Measurements from ENCODE around the gene ANKK1.

ANKK1 gene

GRCh38 chr11:113394919-113395318 is 7.3 kb downstream of the ANKK1 start:
- H3K4me3 ChIP-seq (ENCODE audit: low read length): no peak overlapping the region
- no peak for TF ChIP-seq ZNF274 (IDR thresholded peaks at IDR 0.05; ENCODE audit: low read depth, low read length)

- no peak overlapping the region for H3K4me3 ChIP-seq (ENCODE audit: low read length)
- TF ChIP-seq ZNF274 (IDR thresholded peaks at IDR 0.05; ENCODE audit: low read depth, low read length): no peak
Observed at GRCh38 chr11:113395782-113396336, 8.3 kb downstream of the ANKK1 start.

DNA sequence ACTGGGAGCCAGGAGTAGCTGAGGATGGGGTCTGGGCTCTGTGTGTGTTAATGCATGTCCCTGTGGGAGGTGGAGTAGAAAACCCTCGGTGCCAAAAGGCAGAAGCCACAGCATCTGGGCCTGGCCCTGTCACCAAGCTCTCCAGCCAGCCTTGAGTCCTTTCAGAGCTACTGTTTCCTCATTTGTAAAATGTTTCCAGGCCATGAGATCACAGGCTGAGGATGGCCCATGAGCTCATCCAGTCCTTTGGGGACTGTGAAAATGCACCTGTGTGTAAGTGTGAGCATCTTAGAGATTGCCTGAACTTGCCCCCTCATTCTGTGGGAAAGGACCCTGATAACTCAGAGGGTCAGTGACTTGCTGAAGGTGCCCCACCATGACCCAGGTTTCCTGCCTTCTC is 9.1 kb downstream of the ANKK1 start:
- TF ChIP-seq ZNF274 (IDR thresholded peaks at IDR 0.05; ENCODE audit: low read depth, low read length): no peak

GRCh38 chr11:113397212-113397611 is 9.6 kb downstream of the ANKK1 start:
- H3K4me3 ChIP-seq (ENCODE audit: low read length): no peak overlapping the region
- no peak for TF ChIP-seq ZNF274 (IDR thresholded peaks at IDR 0.05; ENCODE audit: low read depth, low read length)

More for the DNA sequence above, 9.1 kb downstream of the ANKK1 start:
- no peak overlapping the region for H3K4me3 ChIP-seq (ENCODE audit: low read length)

DNA sequence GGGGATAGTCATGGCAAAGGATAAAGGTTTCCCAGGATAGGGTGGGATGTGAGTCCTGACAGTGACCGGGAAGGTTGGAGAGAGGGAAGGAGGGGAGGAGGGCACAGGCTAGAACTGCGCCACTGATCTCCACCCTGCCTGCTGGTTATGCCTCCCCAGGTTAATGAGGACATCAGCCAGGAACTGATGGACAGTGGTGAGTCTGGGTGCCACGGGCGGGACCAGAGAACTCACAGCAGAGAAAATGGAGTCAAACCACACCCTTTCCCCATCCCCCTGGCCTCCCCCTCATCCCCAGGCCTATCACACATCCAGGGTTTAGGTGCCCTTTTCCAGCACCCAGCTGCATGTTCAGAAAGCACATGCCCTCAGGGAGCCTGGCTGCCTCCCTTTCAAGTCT is 10.2 kb downstream of the ANKK1 start:
- H3K4me3 ChIP-seq (ENCODE audit: low read length): no peak overlapping the region
- TF ChIP-seq ZNF274 (IDR thresholded peaks at IDR 0.05; ENCODE audit: low read depth, low read length): no peak

DNA sequence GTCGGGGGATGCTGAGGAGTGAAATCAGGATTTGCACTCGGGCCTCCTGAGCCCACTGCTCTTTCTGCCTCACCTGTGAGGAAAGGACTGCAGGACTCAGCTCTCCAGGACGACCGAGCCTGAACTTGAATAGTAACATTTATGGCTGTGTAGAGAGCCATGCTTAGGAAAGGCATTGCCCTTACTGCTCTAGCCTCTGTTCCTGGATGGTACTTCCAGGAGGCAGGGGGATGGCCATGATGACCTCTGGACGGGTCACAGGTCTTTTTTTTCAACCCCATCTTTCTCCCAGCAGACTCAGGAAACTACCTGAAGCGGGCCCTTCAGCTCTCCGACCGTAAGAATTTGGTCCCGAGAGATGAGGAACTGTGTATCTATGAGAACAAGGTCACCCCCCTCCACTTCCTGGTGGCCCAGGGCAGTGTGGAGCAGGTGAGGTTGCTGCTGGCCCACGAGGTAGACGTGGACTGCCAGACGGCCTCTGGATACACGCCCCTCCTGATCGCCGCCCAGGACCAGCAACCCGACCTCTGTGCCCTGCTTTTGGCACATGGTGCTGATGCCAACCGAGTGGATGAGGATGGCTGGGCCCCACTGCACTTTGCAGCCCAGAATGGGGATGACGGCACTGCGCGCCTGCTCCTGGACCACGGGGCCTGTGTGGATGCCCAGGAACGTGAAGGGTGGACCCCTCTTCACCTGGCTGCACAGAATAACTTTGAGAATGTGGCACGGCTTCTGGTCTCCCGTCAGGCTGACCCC is 11.3 kb downstream of the ANKK1 start:
- TF ChIP-seq ZNF274 (IDR thresholded peaks at IDR 0.05; ENCODE audit: low read depth, low read length): no peak
- H3K4me3 ChIP-seq (ENCODE audit: low read length): no peak overlapping the region

- TF ChIP-seq ZNF274 (IDR thresholded peaks at IDR 0.05; ENCODE audit: low read depth, low read length): no peak
- no peak overlapping the region for H3K4me3 ChIP-seq (ENCODE audit: low read length)
Observed at GRCh38 chr11:113400631-113401230, 13.2 kb downstream of the ANKK1 start.

- no peak for TF ChIP-seq ZNF274 (IDR thresholded peaks at IDR 0.05; ENCODE audit: low read depth, low read length)
Observed at GRCh38 chr11:113401718-113402117, 14.1 kb downstream of the ANKK1 start.

GRCh38 chr11:113404859-113405430 is 17.4 kb downstream of the ANKK1 start:
- H3K4me3 ChIP-seq (ENCODE audit: low read length): no peak overlapping the region
- no peak for TF ChIP-seq ZNF274 (IDR thresholded peaks at IDR 0.05; ENCODE audit: low read depth, low read length)

More at GRCh38 chr11:113401718-113402117, 14.1 kb downstream of the ANKK1 start:
- H3K4me3 ChIP-seq (ENCODE audit: low read length): no peak overlapping the region

GRCh38 chr11:113405724-113406478 is 18.3 kb downstream of the ANKK1 start:
- TF ChIP-seq ZNF274 (IDR thresholded peaks at IDR 0.05; ENCODE audit: low read depth, low read length): no peak
- no peak overlapping the region for H3K4me3 ChIP-seq (ENCODE audit: low read length)

DNA sequence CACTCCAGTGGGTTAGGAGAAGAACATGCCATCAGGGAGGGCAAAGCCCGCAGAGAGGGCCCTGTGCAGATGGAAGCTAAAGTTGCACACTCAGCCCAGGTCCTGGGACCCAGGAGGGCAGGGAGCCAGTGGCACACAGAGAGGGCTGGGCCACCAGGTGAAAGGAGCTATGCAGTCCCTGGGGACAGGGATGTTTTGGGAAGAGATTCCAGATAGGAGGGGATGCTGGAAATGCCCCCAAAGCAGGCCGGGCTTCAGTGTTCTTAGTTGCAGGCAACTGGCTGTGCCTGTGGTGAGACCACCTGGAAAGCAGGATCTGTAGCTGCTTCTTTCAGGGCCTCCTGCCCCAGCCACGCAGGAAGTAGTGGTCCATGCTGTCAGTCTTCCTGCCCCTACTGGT is 19.6 kb downstream of the ANKK1 start:
- TF ChIP-seq ZNF274 (IDR thresholded peaks at IDR 0.05; ENCODE audit: low read depth, low read length): no peak
- H3K4me3 ChIP-seq (ENCODE audit: low read length): no peak overlapping the region

DNA sequence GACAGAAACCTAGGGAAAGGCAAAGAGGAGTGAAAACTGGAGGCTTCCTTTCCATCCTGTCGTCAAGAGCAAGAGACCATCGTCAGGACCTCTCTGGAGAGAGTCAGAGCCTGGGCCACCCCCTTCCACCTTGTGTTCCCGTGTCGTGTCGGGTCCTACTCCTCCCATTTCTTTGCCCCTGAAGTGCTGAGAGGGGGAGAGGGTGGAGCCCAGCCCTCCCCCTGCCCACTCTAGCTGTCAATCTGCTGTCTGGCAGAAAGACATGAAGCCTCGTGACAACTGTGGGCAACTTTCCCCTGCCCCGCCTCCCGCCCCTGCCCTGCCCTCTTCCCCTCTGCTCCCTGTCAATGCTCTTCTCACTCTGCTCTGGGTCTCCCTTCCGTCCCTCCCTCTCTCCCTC is 20.6 kb downstream of the ANKK1 start:
- no peak for TF ChIP-seq ZNF274 (IDR thresholded peaks at IDR 0.05; ENCODE audit: low read depth, low read length)
- no peak overlapping the region for H3K4me3 ChIP-seq (ENCODE audit: low read length)

GRCh38 chr11:113408887-113409286 is 21.3 kb downstream of the ANKK1 start:
- H3K4me3 ChIP-seq (ENCODE audit: low read length): no peak overlapping the region
- no peak for TF ChIP-seq ZNF274 (IDR thresholded peaks at IDR 0.05; ENCODE audit: low read depth, low read length)

DNA sequence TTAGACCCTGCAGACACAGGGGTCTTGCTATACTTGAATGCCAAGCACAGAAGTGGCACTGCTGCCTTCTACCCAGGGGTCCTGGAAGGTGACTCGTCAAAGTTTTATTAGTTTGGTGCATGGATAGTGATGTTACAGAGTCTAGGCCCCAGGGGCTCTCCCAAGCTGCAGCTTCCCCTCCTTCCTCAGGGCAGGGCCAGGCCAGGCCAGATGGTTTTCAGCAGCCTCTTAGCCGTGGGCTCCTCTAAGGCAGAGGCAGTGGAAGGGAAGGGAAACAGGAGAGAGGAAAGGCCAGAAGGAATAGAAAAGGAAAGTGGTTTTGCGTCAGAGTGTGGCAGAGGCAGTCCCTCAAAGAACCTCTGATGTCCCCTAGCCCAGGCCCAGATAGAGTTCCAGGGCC is 21.9 kb downstream of the ANKK1 start:
- no peak for TF ChIP-seq ZNF274 (IDR thresholded peaks at IDR 0.05; ENCODE audit: low read depth, low read length)

More for the DNA sequence above, 21.9 kb downstream of the ANKK1 start:
- no peak overlapping the region for H3K4me3 ChIP-seq (ENCODE audit: low read length)
